GM13977 (cell line): ENCODE data around the gene GABBR2.

ENCODE experiments used
- DNase-seq: peaks from one replicate; pipeline ENCODE4 v3.0.0; 2012; ENCODE audit warnings: low spot score
- in situ Hi-C: fragments of 300-500 bp; cut with MboI; formaldehyde crosslinking; loops from one replicate; pipeline ENCODE4 v1.12.0; 2022; ENCODE audit warnings: low sequenced_read_pairs, low pct_unique_long_range_greater_than_20kb, mixed read lengths, inconsistent platforms; ENCODE audit not compliant: unreplicated experiment
- TF ChIP-seq, protein P1 (sequence below): IDR thresholded peaks from 2 replicates; pipeline ENCODE4 v1.5.1; 2012; ENCODE audit warnings: mild to moderate bottlenecking, control low read depth; ENCODE audit not compliant: insufficient read depth; ENCODE audit errors: extremely low read depth, missing control alignments

GABBR2 gene

DNA sequence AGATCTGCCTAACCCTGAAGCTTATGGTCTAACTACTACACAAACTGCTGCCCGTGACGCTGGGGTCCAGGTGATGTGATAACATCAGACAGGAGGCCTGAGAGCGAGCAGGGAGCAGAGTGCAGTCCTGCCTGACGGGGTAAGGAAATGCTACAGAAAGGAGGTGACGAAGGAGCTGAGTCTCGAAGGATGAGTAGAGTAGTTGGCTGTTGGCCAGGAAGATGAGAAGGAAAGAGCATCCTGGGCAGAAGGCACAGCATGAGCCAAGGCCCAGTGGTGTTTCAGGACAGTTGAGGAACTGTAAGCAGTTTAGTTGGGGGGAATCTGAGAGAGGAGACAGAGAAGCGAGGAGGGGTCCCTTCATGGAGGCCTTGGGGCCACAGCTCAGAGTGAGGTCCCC is 317.3 kb downstream of the GABBR2 start:
- no peak for DNase-seq
- in situ Hi-C loops: no loop called here
- TF ChIP-seq, protein P1, sequence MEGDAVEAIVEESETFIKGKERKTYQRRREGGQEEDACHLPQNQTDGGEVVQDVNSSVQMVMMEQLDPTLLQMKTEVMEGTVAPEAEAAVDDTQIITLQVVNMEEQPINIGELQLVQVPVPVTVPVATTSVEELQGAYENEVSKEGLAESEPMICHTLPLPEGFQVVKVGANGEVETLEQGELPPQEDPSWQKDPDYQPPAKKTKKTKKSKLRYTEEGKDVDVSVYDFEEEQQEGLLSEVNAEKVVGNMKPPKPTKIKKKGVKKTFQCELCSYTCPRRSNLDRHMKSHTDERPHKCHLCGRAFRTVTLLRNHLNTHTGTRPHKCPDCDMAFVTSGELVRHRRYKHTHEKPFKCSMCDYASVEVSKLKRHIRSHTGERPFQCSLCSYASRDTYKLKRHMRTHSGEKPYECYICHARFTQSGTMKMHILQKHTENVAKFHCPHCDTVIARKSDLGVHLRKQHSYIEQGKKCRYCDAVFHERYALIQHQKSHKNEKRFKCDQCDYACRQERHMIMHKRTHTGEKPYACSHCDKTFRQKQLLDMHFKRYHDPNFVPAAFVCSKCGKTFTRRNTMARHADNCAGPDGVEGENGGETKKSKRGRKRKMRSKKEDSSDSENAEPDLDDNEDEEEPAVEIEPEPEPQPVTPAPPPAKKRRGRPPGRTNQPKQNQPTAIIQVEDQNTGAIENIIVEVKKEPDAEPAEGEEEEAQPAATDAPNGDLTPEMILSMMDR: no peak

DNA sequence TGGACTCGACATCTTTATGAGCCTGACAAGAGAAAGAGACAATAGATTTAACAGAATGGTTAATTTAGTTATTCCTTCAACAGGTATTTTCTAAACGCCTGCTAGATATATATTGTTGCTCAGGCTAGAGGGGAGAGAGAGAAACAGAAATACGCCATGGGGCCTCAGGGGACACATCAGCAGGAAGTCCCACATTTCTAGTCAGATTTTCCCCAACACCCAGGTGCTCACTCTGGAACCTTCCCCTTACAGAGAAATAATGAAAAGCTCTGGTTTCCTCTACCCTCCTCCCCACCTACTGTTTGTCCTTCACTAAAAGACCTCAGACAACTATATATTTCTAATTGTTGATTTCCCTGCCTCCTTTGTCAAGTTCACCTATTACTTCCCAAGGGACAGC is 323.0 kb downstream of the GABBR2 start:
- in situ Hi-C loops: no loop called here
- no peak for DNase-seq
- TF ChIP-seq, protein P1: no peak

DNA sequence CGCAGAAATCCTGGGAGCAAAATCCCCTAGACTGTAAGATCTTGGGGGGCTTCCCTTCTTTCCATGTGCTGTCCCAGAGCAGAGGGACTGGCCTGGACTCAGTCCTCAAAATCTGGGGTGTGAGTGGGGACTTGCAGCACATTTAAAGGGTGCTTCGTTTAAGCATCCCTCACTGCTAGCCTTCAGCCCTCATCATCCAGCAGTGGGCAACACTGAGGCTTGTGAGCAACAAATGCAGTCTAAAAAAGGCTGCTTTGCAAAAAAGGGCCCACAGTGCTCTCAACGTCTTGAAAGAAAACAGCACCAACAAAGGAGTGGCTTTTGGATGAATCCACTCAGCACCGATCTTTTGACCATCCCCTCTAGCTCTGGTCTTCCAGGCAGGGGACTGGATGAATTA is 325.0 kb downstream of the GABBR2 start:
- TF ChIP-seq, protein P1: no peak
- no peak for DNase-seq
- in situ Hi-C loops: no loop called here

DNA sequence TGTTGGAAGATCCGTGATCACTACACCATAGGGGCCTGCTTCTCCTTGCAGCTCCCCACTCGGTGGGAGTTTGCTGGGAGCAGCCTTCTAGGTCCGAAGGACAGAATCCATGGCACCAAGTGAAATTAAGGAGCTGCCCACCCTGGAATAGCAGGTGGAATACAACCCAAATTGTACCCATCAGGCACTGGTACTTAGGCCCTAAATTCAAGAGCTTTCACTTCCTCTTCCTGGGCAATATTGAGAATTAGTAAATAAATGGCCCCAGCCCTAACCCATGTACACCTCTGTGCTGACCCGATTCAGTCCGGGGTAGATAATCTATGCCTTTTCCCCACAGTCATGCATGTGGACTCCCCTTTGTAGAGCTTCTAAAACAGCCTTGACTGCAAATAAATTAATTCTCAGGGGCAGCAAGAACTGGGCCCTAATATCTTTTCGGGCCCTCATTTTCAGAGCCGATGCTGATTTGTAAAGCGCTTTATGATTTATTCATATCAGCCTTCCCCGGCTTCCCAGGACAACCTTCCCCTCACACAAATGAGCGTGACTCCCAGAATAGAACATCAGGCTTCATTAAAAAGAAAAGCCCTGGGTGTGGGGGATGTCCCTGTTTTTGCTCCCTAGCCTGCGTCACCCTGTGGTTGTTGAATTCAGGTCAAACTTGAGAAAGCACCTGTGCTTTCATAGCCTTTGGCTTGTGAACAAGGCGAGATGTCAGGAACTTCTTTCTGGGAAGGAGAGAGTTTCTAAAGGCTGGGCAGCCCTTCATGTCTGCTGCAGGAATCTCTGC is 327.2 kb downstream of the GABBR2 start:
- in situ Hi-C loops: no loop called here
- DNase-seq: no peak
- TF ChIP-seq, protein P1: no peak

DNA sequence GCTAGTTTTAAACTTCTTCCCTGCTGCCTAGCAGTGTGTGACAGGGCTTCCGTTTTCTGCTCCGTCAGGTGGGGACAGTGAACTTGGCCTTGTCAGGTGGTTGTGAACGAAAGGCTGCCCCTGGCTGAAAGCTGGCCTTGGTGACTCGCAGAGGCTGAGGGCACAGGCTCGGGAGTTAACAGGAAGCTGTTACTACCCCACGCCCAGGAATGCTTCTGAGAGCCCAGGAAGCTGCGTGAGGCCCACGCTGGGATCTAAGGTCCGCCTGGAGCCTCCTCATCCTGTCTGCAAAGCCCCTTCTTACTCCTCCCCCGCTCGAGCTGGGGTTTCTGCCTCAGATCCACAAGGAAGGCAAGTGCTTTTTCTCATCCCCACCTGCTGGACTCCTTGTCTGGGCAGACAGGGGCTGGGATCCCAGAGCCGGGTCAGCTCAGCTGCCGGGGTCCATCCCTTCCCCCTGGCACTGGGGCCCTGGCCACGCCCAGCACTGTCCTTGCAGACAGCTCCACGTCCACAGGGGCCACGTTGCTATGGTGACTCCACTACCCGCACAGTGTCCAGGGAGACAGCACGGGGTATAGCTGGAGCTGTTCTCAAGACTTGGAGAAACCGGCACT is 328.6 kb downstream of the GABBR2 start:
- peak; percentile 28 for DNase-seq
- in situ Hi-C loops: no loop called here

DNA sequence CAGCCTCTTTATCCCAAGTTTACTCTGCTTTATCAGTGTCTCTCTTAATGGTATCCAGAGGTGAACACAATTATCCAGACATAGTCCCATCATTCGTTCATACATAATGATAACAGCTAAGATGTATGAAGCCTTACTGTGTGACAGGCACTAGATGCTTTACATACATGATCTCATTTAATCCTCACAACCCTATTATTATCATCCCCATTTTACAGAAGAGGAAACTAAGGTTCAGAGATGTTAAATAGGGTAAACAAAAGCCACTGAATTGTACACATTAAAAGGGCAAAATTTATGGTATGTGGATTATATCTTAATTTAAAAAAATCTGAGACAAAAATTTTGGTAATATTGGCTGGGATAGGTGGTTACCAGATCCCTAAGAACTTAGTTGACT is 329.2 kb downstream of the GABBR2 start:
- no peak for DNase-seq
- in situ Hi-C loops: no loop called here
- TF ChIP-seq, protein P1: no peak

More for the DNA sequence above, 328.6 kb downstream of the GABBR2 start:
- TF ChIP-seq, protein P1: no peak
